Measurements from ENCODE around the gene PLK5. TPM values are rescaled to one million over a fixed set of nuclear protein-coding genes. Genes with fewer than 3 reads are reported as not detected.
"Not testable (repeated sequence)": the region's sequence is repeated elsewhere in the genome, so short reads cannot be mapped to it uniquely, and the experiment has no call there.

The PLK5 gene
- total RNA-seq, 2 donors from 2014 or later = not detected

DNA sequence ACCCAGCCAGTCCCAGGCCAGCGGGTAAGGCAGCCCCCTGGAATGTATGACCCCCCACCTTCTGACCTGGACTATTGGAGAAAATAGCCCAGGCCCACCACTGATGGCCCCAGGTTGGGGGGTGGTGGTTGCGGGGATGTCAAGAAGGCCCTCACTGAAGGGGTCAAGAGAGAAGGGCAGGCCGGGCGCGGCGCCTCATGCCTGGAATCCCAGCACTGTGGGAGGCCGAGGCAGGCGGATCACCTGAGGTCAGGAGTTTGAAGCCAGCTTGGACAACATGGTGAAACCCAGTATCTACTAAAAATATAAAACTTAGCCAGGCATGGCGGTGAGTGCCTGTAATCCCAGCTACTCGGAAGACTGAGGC lies 9.6 kb upstream of the PLK5 start:
- ATAC-seq (no peak), DNase-seq (ENCODE audit: low spot score in 2 of 2) (no peak)
- H3K9me3 Mint-ChIP-seq = no peaks in the 10 kb centered on the region
- no peaks in the 10 kb centered on the region for H3K36me3 Mint-ChIP-seq
- no peak overlapping the region for H3K27ac Mint-ChIP-seq

DNA sequence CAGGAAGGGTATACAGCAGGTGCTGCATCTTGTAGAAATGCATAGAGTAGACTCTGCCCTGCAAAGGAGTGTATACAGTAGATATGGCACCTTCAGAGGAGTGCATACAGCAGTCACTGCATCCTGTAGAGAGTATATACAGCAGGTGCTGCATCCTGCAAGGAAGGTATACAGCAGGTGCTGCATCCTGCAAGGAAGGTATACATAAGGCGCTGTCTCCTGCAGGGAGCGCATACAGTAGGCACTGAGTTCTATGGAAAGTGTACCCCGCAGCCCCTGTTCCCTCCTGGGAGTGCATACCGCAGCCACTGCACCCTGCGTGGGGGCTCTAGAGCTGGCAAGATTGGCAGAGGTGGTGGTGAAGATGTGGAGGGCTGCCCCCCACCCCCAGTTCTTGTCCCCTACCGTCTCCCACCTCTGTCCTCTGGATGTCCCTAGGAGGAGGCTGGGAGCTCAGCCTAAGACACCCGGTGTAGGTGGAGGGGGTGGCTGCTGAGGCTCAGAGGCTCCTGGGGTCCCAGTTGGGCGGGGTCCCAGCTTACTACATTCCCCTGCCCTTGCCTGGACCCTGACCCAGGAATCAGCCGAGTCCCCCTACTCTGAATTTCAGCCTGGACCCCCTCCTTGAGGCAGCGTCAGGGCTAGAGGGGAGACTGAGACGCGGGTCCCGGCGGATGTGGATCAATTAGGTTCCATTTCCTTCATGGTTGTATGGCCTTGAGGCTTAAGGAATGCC lies 8.7 kb upstream of the PLK5 start:
- ATAC-seq (no peak), DNase-seq (ENCODE audit: low spot score in 2 of 2) (no peak)
- Mint-ChIP-seq H3K36me3 (no peaks in the 10 kb centered on the region), H3K27ac (no peak overlapping the region), H3K9me3 (no peaks in the 10 kb centered on the region)

DNA sequence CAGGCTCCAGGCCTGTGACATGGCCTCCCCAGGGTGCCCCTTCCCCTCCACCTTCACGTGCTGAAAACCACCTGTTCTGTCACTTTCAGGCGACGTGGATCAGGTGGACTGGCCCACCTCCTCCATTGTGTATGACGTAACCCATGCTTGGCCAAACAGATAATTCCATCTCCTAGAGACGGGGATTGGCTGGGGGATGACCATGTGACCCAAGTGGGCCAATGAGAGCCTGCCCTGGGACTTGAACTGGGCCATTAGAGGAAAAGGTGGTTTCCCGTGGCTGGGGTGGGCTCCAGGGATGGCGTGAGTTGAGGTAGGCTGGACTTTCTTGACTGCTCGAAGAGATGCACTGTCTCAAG lies 7.5 kb upstream of the PLK5 start:
- ATAC-seq (no peak), DNase-seq (ENCODE audit: low spot score in 2 of 2) (no peak)
- no peaks in the 10 kb centered on the region for H3K36me3 Mint-ChIP-seq
- H3K9me3 Mint-ChIP-seq = no peaks in the 10 kb centered on the region
- H3K27ac Mint-ChIP-seq = no peak overlapping the region

DNA sequence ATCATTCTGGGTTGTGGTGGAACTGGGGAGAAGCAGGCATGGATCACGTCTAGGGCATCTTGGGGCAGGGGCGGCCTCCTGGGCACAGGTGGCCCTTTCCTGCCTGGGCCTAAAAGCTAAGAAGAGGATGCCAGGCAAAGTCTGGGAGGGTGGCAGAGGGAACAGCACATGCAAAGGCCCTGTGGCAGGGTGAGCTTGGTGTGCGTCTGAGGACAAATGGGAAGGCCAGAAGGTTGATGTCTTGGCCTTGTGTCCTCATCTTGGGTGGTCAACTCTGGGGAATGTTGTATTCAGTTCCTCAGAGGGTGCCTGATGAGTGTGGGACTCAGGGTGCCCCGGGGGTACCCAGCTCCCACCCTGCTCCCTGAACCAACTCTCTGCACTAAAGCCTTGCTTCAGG lies 5.4 kb upstream of the PLK5 start:
- H3K36me3 Mint-ChIP-seq = no peaks in the 10 kb centered on the region
- DNase-seq (ENCODE audit: low spot score in 2 of 2) (no peak), ATAC-seq (no peak)
- no peak overlapping the region for H3K27ac Mint-ChIP-seq
- H3K9me3 Mint-ChIP-seq = no peaks in the 10 kb centered on the region

DNA sequence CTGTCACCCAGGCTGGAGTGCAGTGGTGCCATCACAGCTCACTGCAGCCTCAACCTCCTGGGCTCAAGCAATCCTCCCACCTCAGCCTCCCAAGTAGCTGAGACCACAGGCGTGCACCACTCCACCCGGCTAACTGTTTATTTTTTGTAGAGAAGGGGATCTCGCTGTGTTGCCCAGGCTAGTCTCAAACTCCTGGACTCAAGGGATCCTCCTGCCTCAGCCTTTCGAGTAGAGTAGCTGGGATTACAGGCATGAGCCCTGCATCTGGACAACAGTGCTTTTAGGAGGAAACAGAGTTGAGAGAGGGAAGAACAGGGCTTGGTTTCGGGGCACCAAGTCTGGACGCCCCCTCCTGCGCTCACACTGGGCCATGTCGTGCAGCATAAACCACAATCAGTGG lies 4.1 kb upstream of the PLK5 start:
- not testable (repeated sequence) for H3K9me3 Mint-ChIP-seq; ATAC-seq; H3K36me3 Mint-ChIP-seq; H3K27ac Mint-ChIP-seq; DNase-seq (ENCODE audit: low spot score in 2 of 2)

DNA sequence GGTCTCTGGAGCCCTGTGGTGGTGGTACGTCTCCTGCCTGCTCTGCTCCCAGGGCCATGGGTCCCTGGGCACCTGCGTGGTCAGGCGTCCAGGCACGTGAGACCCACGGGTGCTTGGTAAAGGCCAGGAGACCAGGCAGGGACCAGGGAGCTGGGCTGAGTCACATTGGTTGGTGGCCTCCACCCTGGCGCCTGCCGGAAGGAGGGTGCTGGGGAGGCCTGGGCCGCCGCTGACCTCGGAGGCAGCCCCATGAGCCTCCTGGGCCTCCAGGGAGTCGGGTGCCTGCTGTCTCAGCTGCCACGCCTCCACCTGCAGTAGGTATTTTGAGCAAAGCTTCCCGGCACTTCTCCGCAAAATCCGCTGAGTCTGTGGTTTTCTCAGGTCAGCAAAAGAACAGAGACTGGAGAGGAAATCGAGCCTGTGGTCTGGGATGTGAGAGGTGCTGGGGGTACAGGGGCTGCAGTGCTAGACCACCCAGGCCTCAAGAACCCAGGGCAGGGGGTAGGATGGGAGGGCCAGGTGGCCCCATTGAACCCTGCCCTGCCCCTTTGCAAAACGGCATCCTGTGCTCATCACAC lies 3.6 kb upstream of the PLK5 start:
- ATAC-seq (no peak), DNase-seq (ENCODE audit: low spot score in 2 of 2) (no peak)
- no peaks in the 10 kb centered on the region for H3K9me3 Mint-ChIP-seq
- H3K27ac Mint-ChIP-seq = no peak overlapping the region
- peaks cover 0 to 7% of the 10 kb centered on the region in 2 donors for H3K36me3 Mint-ChIP-seq

DNA sequence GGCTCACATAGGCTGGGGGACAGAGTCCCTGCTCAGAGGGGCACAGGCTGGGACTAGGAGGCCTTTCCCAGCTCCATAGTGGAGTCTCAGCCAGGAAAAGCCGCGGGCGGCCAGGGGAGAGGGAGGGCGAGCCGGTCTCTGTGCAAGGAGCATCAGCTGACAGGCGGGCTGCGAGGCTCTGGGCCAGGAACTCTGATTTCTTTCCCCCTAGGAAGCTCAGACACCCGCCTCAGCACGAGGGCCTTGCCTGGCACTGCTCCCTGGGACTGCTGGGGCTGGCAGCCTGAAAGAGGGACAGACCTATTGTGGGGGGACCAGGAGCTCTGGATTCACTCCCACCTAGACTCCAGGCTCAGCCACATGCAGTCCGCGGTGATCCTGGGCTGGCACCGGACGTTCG lies 2.2 kb upstream of the PLK5 start:
- no peak overlapping the region for H3K27ac Mint-ChIP-seq
- H3K9me3 Mint-ChIP-seq = no peaks in the 10 kb centered on the region
- ATAC-seq = no peak
- peaks cover 0 to 7% of the 10 kb centered on the region in 2 donors for H3K36me3 Mint-ChIP-seq
- DNase-seq (ENCODE audit: low spot score in 2 of 2) = no peak

DNA sequence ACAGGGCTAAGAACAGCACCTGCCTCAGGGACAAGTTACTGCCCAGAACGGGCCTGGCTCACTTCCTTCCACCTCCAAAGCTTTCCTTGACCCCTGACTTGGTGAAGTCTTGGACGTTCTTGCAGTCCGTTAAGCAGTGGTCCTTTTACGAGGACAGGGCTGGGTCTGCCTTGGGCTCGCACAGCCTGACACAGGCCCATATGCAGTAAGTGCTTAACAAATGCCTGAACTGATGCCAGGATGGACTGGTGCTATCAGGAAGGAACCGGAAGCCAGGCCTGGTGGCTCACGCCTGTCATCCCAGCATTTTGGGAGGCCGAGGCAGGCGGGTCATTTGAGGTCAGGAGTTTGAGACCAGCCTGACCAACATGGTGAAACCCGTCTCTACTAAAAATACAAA lies 1.8 kb upstream of the PLK5 start:
- Mint-ChIP-seq H3K9me3 (no peaks in the 10 kb centered on the region), H3K27ac (no peak overlapping the region), H3K36me3 (peaks cover 0 to 7% of the 10 kb centered on the region in 2 donors)
- ATAC-seq (no peak), DNase-seq (ENCODE audit: low spot score in 2 of 2) (no peak)

DNA sequence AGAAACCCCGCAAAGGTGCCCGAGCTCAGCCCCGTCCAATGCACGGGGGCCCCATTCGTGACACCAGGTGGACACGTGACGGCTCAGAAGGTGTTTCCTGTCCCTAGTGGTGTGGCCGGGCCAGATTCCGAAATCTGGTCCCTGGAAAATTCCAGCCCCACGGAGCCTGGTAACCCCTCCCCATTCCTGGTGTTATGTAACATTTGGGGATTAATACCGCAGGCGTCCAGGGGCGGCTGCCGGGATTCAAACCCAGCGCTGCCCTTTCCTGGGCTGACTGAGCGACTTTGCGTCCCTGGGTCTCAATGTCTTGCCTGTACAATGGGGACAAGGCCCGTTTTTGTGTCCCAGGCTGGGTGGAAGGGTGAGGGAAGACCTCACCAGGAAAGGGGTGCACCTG lies 1.0 kb upstream of the PLK5 start:
- ATAC-seq = no peak
- Mint-ChIP-seq H3K27ac (no peak overlapping the region), H3K36me3 (peaks cover 0 to 7% of the 10 kb centered on the region in 2 donors), H3K9me3 (no peaks in the 10 kb centered on the region)
- no peak for DNase-seq (ENCODE audit: low spot score in 2 of 2)

DNA sequence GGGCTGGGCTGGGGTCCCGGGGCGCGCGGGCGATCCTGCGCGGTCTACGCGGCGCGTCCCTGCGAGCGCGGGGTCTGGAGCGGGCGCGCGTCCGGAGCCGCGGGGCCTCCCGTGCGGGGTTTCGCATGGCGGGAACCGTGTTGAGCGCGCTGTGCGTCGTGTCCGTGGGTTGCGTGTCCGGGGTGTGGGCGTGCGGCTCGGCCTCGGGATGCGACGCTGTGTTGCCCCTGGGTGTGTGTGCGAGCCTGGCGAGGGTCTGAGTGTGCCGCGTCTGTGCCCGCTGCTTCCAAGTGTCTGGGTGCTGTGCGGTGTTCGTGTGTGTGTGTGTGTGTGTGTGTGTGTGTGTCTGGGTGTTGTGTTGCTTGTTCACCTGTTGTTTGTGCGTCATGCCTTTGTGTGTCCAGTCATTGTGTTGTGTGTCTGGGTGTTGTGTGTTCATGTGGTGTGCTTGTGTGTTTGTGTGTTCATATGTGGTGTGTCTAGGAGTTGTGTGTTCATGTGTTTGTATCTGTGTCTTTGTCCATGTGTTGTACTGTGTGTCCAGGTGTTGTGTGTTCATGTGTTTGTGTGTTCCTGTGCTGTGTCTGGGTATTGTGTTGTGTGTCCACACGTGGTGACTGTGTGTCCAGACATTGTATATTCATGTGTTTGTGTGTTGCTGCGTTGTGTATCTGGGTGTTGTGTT lies 552 bp downstream of the PLK5 start:
- H3K36me3 Mint-ChIP-seq = peaks cover 0 to 7% of the 10 kb centered on the region in 2 donors
- ATAC-seq = no peak
- DNase-seq (ENCODE audit: low spot score in 2 of 2) = no peak

DNA sequence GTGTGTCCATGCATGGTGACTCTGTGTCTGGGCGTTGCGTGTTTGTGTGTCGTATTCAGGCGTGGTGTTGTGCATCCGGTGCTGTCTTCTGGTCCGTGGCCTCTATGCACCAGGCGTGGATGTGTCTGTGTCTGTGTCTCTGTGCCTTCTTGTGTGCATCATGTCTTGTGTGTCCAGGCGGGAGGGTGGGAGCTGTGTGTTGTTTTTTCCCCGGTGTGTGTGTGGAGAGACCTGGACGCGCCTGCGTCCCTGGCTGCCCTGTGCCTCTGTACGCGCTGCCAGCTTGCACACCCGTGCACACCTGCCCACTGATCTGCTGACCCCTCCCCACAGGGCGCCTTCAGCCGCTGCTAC lies 1.1 kb downstream of the PLK5 start:
- DNase-seq (ENCODE audit: low spot score in 2 of 2) (no peak), ATAC-seq (no peak)
- Mint-ChIP-seq H3K27ac (no peak overlapping the region), H3K9me3 (no peaks in the 10 kb centered on the region), H3K36me3 (peaks cover 0 to 7% of the 10 kb centered on the region in 2 donors)

More for the DNA sequence above, 552 bp downstream of the PLK5 start:
- no peaks in the 10 kb centered on the region for H3K9me3 Mint-ChIP-seq
- H3K27ac Mint-ChIP-seq = no peak overlapping the region

DNA sequence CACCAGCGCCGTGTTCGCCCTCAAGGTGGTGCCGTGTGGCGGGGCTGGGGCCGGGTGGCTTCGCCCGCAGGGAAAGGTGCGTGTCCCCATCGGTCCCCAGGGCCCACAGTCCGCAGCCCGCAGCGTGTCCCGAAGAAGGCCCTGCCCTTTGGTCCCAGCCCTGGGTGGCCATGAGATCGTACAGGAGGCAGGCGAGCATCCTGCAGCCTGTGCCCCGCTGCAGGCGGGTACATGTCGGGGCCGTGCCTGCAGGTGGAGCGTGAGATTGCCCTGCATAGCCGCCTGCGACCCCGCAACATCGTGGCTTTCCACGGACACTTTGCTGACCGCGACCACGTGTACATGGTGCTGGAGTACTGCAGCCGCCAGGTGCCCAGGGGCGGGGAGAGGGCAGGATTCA lies 1.5 kb downstream of the PLK5 start:
- no peaks in the 10 kb centered on the region for H3K9me3 Mint-ChIP-seq

DNA sequence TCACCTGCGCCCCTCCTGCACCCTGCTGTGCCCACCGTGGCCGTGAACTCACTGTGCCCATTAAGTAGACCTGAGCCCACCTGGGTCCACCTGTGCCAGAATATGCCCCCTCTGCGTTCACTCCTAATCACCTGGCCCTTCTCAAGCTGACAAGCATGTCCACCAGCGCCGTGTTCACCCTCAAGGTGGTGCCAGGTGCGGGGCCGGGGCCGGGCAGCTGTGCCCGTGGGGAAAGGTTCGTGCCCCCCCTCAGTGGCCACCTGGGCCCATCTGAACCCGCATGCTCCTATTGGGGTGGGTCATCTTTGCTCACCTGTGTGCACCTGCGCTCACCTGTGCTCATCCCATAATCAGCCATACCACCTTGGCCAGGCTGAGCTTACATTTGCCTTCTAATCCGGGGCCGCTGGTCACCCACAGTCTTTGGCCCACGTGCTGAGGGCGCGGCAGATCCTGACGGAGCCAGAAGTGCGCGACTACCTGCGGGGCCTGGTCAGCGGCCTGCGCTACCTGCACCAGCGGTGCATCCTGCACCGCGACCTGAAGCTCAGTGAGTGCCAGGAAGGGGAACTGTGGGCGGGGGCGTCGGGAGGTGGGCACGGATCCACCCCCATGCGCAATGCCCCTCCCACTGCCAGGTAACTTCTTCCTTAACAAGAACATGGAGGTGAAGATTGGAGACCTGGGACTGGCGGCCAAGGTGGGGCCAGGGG lies 2.3 kb downstream of the PLK5 start:
- Mint-ChIP-seq H3K9me3 (no peaks in the 10 kb centered on the region), H3K36me3 (peaks cover 0 to 7% of the 10 kb centered on the region in 2 donors), H3K27ac (no peak overlapping the region)
- DNase-seq (ENCODE audit: low spot score in 2 of 2) = no peak
- ATAC-seq = no peak

More for the DNA sequence above, 1.5 kb downstream of the PLK5 start:
- Mint-ChIP-seq H3K36me3 (peaks cover 0 to 7% of the 10 kb centered on the region in 2 donors), H3K27ac (no peak overlapping the region)
- no peak for ATAC-seq
- DNase-seq (ENCODE audit: low spot score in 2 of 2) = no peak

DNA sequence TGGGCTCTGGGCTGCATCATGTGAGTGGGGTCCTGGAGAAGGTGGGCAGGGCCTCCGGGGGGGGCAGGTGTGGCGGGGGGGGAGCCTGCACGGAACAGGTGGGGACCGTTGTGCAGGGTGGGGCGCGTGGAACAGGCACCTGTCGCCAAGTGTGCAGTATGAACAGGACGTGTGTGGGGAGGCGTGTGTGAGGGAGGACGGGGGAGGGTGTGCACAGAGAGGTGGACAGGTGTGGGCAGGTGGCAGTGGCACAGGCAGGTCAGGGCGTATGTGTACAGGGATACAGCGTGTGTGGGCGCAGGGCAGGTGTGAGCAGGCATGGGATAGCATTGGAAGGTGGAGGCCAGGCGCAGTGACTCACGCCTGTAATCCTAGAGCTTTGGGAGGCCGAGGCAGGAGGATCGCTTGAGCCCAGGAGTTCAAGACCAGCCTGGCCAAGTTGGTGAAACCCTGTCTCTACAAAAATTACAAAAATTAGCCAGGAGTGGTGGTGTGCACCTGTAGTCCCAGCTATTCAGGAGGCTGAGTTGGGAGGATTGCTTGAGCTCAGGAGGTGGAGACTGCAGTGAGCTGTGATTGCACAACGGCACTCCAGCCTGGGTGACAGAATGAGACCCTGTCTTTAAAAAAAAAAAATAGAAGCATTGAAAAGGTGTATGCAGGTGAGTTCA lies 3.2 kb downstream of the PLK5 start:
- Mint-ChIP-seq H3K27ac (no peak overlapping the region), H3K9me3 (no peaks in the 10 kb centered on the region), H3K36me3 (peaks cover 0 to 7% of the 10 kb centered on the region in 2 donors)
- DNase-seq (ENCODE audit: low spot score in 2 of 2) = no peak
- ATAC-seq = no peak

DNA sequence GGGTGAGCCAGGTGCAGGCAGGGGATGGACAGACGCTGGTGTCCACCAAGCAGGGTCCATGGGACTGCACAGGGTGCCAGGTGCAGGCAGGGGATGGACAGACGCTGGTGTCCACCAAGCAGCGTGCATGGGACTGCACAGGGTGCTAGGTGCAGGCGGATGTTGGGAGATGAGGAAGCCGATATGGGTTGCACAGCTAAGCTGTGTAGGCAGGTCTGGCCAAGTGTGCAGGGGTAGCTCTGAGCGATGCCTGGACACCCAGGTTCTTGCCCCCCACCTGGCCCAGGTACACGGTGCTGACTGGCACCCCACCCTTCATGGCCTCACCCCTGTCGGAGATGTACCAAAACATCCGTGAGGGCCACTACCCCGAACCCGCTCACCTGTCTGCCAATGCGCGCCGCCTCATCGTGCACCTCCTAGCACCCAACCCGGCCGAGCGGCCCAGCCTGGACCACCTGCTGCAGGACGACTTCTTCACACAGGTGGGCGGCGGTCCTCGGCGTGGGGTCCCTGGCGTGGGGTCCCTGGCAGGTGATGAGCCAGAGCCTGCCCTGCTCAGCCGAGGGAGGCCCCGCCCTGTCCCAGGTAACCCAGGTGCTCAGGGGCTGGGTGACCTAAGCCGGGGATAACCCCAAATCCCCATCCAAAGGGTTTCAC lies 3.9 kb downstream of the PLK5 start:
- Mint-ChIP-seq H3K36me3 (peaks cover 0 to 7% of the 10 kb centered on the region in 2 donors), H3K9me3 (no peaks in the 10 kb centered on the region), H3K27ac (no peak overlapping the region)
- ATAC-seq (no peak), DNase-seq (ENCODE audit: low spot score in 2 of 2) (no peak)

DNA sequence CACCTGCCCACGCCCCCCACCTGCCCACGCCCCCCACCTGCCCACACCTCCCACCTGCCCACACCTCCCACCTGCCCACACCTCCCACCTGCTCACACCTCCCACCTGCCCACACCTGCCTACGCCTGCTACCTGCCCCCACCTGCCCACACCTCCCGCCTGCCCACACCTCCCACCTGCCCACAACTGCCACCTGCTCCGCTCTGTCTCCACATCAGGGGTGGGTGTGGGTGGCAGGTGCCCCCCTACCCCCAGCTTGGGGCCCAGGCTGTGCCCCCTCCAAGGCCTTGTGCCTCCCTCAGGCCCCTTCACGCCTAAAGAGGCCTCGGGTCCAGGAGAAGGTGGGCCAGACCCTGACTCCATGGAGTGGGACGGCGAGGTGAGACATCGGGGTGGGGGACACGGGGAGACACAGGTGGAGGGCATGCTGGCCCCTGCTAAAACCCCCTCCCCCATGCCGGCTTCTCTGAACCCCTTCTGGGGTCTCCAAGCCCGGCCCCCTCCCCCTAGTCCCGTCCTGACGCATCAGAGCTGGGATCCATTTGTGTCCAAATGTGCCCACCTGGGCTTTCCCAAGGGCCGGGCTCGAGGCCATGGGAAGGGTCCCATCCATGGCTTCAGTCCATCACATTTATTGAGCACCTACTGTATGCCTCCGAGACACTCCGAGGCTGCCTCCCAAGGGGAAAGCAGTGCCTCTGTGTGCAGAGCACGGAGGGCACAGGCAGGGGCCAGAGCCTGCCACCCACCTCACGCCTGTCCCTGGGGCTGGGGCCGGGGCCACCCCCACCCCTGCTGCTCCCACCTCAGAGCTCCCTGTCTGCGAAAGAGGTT lies 4.9 kb downstream of the PLK5 start:
- H3K27ac Mint-ChIP-seq = no peak overlapping the region
- DNase-seq (ENCODE audit: low spot score in 2 of 2) = no peak
- peaks cover 0 to 7% of the 10 kb centered on the region in 2 donors for H3K36me3 Mint-ChIP-seq
- no peaks in the 10 kb centered on the region for H3K9me3 Mint-ChIP-seq
- ATAC-seq = no peak
